GM12801 (cell line): ENCODE data around the gene PTPN14.

Experiments
- CTCF ChIP-seq: IDR thresholded peaks from one replicate; pipeline ENCODE4 v1.5.1; 2011; ENCODE audit warnings: control low read depth; ENCODE audit not compliant: insufficient read length; ENCODE audit errors: extremely low read depth

PTPN14 gene

GRCh38 chr1:214563881-214564280 is 12.5 kb upstream of the PTPN14 start:
- no peak for TF ChIP-seq CTCF

- no peak for TF ChIP-seq CTCF
Measured at GRCh38 chr1:214557952-214558735, 6.7 kb upstream of the PTPN14 start.

GRCh38 chr1:214553142-214553710 is 1.8 kb upstream of the PTPN14 start:
- no peak for TF ChIP-seq CTCF

GRCh38 chr1:214552174-214552608 is 789 bp upstream of the PTPN14 start:
- no peak for TF ChIP-seq CTCF

GRCh38 chr1:214550857-214551435 is 456 bp downstream of the PTPN14 start:
- TF ChIP-seq CTCF: no peak

GRCh38 chr1:214550013-214550856 is 1.2 kb downstream of the PTPN14 start:
- no peak for TF ChIP-seq CTCF

- no peak for TF ChIP-seq CTCF
Measured at GRCh38 chr1:214549604-214550003, 1.8 kb downstream of the PTPN14 start.
